ENCODE measurements around the gene C15orf39.
"Not testable (repeated sequence)": the region's sequence is repeated elsewhere in the genome, so short reads cannot be mapped to it uniquely, and the experiment has no call there.

Gene C15orf39

DNA sequence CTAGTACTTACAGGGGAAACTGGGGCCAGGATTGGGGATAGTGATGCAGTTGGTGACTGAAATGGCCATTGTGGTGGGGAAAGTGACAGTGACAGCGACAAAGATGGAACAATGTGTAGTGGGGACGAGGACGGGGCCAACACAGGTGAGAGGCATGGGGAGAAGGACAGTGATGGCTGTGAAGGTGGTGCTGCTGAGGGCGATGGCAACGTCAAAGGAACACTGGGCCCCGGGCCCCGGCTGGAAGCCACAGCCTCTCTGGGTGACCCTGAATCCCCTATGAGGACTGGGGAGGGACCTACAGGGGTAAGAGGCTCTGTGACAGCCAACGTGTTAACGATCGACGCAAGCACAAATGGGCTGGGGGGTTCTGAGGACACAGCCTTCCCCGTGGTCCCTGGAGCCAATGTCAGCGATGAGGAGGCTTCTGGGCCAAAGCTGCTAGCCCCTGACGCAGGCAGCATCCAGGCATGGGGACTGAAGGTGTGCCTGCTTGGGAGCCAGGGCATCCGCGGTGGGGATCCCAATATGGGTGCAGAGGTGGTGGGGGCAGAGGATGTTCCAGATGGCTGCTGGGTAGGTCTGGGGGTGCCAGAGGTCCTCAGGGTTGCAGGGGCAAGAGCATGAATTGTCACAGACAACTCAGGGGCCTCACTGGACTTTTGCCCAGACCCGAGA, 31.3 kb downstream of the C15orf39 start:
- DNase-seq, result no peak

DNA sequence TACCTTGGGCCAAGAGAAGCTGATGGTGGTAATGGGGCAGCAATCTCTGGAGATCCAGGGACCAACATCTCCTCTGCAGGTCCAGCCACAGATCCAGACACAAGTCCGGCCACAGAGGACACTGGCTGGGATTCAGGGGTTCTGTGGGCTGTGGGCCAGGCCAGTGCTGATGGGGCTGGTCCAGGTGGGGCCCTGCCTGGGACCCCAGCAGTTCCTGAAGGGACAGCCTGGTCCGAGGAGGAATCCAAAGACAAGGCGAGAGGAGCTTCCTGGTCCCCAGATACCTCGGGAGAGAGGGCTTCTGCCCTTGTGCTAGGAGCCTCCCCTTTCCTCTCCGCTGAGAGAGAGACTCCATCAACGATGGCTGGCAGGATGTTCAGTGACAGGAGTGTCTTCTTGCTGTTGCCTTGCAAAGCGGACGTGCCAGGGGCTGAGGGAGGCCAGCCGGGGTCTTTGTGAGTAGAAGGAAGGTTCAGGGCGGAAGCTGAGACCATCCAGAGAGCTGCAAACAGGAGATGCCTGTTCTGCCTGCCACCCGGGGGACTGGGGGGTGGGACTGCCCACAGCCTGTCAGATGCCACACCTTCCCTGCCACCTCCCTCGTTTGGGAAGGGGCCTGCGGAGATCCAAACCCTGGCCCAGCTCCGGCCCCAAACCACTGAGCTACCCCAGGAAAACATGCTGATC, 32.0 kb downstream of the C15orf39 start:
- no peak for DNase-seq

DNA sequence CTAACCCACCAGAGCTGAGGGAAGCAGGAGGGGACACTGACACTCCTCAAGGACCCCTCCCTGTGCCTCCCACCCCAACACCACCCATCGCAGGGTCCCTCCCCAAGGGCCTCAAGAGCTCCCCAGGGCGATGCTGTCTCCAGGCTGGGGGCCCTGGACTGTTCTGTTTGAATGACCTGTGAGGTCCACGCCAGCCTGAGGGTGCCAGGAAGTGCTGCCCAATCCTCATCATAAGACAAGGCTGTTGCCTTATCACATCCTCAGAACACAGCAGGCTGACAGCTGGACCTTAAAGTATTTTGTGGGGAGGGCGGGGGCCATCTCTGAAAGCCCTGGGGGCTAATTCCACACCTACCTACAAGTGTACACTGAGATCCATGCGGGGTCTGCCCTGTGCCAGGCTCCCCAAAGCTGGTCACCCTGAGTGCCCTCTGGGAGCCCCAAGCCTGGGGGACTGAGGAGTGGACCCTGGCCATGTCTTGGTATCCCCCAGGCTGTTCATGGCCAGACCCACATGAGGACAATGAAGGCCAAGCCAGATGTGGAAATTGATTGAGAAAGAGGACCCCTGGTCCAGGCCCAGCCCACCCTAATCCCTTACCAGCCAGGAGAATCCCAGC, 32.6 kb downstream of the C15orf39 start:
- no peak for DNase-seq

DNA sequence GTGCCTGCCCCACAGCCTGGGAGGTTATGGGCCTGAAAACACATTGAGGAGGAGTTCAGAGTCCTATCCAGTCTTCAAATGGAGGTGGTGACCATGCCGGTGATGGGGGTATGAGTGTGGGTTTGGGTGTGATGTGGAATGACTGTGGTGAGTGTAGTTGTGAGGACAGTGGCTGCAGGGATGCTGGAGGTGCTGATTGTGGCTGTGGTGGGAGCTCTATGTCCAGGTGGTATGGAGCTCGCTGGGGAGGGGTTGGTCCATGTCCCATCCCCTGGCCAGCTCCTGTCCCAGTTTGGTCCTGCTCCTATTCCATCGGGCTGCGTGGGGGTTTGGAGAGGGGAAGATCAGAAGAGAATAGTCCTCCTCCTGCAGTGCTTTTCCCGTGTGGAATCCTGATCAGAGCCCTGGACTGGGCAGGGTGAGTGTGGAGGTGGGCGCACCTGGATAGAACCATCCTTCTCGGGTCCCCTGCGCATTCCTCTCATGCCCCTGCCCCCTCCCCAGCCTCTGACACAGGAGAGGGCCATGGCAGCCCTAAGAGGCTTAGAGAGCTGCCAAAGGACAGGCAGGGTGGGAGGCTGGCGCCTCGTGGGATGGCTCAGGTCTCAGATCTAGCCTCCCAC, 33.5 kb downstream of the C15orf39 start:
- no peak for DNase-seq

DNA sequence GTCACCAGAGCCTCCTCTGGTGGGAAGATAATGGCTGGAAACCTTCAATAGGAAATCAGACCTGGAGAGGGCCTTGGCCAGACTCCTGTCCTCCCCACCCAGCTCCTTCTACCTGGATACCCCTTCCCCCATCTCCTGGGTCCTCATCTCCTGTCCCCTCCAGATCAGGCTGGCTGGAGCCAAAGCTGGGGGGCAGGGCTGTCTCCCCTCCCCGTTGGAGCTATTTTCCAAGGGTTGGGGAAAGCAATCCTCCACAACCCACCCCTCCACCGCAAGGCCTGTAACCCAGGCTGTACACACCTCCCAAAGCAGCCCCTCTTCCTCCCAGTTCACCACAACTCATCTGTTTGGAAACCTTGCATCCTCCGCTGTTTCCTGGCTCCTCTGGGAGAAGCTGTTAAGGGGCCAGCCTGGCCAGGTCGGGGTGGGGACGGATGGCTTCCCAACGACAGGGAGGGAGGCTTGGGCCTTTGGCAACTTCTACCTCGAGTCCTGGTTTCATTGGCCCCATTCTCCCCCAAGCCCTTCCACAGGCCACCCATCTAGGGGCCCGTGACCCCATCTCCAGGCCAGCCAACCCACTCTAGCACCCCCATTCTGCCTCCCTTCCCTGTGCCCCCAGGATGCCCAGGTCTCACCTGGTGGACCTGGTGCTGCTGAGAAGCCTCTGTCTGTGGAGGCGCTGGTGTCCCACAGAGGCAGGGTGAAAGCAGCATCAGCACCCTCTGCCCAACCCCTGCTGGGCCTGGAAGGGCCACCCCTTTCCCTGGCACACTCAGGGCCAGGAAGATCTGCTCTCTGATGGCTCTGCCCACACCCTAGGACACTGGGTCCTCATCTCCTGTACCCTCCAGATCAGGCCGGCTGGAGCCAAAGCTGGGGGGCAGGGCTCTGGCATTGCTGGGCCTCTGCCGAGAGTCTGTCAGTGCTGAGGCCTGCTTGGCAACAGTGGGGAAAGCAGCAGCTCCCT, 34.4 kb downstream of the C15orf39 start:
- no peak for DNase-seq

DNA sequence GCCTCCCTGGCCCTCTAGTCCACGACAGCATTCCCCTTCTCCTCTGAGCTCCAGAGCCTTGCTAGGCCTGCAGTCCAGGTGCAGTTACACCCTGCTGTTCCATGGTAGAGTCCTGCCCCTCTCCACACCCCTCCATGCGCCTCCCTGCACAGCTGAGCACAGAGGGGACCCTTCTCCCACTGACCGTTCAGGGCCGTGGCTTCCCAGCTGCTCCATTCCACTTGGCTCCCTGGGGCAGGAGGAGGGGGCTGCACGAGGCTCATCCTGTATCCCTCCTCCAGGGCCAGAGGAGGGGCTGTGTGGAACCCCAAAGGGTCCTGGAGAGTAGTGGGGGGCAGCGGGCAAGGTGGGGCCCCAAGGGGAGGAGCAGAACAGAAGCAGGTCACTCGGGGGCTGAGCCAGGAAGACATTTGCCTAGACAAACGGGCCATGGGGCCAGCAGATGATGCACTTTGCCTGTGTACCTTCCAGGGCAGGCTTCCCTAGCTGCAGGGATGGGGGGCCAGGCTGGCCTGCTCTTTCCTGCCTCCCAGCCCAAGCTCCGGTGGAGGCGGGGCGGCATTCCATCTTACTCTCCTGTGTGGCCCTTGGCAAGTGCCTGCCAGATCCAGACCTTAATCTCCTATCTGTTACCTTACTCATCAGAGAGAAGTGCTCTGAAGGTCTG, 35.8 kb downstream of the C15orf39 start:
- no peak for DNase-seq

DNA sequence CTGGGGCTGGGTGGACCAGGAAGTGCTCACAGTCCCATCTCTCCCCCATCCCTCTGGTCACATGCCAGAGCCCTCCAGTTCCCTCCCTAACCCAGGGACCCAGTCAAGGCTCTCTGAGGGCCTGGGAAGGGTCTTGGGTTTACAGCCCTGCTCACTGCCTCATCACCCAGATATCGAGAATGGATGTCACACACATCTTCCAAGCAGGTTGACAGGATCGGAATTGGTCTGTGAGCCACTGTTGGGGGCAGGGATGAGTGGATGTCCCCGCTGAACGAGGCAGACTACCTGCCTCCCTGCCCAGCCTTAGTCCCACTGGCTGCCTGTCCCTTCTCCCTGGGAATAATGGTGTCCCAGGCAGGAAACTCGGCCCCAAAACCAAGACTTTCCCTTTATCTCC, 36.5 kb downstream of the C15orf39 start:
- DNase-seq, result no peak

DNA sequence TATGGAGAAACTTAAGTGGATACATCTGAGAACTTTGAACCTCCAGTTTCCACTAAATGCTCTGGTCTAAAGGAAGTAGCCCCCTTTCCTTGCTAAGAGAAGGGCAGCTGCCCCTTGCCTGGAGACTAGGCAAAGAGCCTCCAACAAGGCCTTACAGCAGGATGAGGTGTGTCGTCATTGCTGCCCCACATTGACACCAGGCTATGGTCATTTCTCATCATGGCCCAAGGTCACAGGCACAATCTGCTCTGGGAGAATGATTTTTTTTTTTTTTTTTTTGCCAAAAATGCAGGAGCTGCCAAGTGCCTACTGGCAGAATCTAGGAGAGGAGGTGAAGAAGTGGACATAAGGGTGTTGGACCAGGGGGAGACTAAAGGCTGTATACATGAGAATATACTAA, 44.1 kb downstream of the C15orf39 start:
- not testable (repeated sequence) for DNase-seq

DNA sequence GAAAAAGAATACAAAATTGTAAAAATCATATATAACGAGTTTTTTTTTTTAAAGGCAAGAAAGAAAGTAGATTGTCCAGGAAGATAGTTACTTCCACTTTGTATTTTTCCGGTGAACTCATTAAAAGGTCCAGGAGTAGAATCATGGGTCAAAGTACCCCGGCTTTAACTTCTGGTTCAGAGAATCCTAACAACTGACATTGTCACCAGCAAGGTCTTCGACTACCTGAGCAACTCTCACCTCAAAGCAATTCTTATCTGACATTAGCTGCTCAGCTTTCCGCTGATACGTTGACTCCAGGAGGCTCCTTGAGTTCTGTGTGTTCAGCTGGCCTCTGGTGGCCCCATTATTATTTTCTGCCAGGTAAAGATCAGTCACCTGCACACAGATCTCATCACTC, 47.3 kb downstream of the C15orf39 start:
- not testable (repeated sequence) for DNase-seq

DNA sequence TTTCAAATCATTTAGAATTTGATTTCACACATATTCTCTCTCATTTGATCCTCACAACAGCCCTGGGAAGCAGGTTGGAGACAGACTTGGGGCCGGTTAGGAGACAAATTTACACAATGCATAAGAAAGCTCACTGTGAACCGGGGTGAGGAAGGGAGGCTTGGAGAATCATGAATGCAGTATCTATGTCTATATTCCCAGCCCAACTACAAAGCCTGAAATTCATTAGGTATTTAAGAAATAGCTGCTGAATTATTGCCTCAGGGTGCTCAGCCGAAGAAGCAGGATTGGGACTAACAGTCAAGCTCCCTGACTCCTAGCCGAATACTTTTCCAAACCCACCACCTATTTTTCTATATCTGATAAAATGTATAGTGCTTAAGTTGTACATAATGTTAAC, 48.0 kb downstream of the C15orf39 start:
- DNase-seq, result no peak

DNA sequence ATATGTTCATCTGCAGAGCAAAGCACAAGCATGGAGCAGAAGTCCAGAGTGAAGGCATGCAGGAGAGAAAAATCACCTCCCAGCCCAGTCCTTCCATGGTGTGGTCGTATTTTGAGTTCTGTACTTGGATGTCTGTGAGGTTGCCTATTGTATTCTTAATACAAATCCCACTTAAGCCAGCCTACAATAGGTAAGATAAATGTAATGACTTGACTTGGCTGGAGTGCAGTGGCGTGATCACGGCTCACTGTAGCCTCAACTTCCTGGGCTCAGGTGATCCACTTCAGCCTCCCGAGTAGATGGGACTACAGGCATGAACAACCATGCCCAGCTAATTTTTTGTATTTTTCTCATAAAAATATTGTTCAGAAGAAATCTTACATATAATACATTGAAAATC, 49.7 kb downstream of the C15orf39 start:
- not testable (repeated sequence) for DNase-seq

DNA sequence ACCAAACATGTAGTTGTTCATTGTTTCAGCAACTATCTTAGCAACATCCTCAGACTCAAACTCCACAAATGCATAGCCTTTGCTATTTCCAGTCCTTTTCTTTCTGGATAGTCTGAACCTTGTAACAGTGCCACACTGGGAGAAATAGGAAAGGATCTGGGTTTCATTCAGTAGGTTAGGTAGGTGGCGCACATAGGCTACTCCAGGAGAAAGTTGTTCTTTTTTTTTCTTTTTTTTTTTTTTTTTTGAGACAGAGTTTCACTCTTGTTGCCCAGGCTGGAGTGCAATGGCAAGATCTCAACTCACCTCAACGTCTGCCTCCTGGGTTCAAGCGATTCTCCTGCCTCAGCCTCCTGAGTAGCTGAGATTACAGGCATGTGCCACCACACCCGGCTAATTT, 50.6 kb downstream of the C15orf39 start:
- not testable (repeated sequence) for DNase-seq

DNA sequence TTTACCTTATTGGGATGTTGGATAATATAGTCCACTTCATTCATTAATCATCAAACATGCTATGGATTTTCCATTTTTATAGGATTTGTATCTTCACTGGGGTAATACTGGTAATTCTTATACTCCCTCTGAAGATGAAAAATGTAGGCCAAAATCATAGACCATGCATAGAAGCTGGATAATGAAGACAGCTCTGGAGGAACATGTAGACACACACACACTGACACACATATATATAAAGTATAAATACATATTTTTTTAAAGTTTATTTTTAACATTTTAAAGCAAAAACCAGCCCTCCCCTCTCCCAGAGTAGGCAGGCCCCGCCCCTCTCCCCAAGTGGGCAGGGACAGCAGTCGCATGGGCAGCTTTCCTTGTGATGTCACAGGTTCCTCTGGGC, 56.4 kb downstream of the C15orf39 start, which contains the start of gene GOLGA6C:
Gene GOLGA6C, plus strand, starts transcription at position 301 of the 400 bp plus-strand sequence. CDS start 265 bp downstream, outside the sequence.
- not testable (repeated sequence) for DNase-seq

DNA sequence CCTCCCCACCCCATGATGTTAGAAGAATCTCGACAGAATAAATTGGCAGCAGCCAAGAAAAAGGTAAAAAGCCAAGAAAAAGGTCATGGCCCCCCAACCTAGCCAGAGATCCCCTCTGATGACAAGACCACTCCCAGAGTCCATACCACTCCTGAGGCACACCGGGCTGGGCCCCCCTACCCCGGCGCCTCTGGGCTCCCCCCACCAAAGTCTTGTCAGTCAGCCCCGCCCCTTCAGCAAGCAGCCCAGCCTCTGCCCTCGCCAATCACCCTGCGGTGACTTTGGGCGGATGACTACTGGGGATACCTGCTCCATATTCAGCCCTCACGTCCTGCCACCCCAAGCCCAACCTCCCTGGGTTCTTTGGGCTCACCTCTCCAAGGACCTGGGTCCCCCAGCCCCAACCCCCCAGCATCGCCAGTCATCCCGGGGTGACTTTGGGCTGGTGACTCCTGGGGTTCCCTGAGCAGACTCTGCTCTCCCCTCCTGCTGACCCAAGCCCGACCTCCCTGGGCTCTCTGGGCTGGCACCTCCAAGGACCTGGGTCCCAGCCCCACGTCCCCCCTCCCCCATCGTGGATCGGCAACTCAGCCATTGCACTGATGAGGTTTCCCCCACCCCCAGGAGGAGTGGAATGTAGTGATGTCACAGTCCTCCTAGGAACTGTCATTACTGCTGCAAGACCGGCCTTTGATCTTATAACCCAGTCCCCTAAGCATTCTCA, 57.1 kb downstream of the C15orf39 start:
- DNase-seq, result not testable (repeated sequence)

DNA sequence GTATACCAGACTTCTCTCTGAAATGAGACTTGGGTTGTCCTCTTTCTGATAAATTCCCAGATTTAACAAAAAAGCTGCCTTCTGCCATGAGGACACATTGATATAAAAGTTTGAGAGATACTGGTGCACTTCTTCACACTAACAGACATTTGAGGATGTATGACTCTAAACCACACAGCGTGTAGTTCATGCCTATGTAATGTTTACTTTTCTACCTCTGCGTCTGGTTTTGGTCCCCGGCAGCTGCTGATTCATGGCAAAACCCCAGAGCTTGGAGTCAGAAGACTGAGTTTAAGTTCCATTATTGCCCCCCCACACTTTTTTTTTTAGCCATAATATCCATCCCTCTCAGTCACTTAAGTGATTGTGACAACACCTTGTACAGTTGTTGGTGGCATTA, 58.2 kb downstream of the C15orf39 start:
- DNase-seq, result not testable (repeated sequence)

Data from GF-D8 (cell line).